ENCODE results near the gene TIMM22. TPM values are rescaled to one million over a fixed set of nuclear protein-coding genes. Genes with fewer than 3 reads are reported as not detected.

Gene TIMM22
- total RNA-seq, 1 donor from 2014 or later = 12.6 TPM

DNA sequence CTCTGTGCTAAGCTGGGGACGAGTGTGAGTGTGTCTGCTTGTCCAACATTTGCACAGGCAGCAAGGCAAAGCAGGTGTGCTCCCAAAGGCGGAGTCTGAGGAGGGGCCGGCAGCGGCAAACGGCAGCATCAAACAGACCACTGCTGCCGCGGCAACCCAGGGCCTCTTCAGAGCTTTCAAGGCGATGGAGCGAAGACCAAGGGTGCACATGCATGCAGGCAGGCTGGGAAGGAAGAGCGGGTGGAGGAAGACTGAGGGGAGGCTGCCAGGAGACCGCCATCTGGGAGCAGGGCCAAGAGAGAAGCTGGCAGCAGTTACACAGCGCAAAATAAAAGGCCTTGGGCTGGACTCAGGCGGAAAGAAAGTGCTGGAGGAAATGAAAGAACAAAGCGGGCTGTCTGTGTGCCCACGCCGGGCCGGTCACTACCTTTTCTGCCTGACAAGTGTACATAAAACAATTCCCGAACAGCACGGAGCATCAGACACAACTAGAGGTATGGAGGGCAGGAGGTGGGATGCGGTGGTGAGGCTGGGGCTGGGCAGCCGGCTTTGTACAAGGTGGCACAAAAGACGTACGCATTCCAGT, 8.5 kb downstream of the TIMM22 start:
- peaks cover 52% of the 10 kb centered on the region for H3K4me1 Mint-ChIP-seq (ENCODE audit: unreplicated experiment)
- peaks cover 24% of the 10 kb centered on the region for H3K36me3 Mint-ChIP-seq (ENCODE audit: unreplicated experiment)
- H3K27ac Mint-ChIP-seq (ENCODE audit: unreplicated experiment) = peak overlapping the region; percentile 23
- DNase-seq (ENCODE audit: extremely low spot score, unreplicated experiment) = no peak
- H3K9me3 Mint-ChIP-seq (ENCODE audit: unreplicated experiment) = no peaks in the 10 kb centered on the region
- H3K4me3 Mint-ChIP-seq (ENCODE audit: unreplicated experiment) = no peak overlapping the region
- H3K27me3 Mint-ChIP-seq (ENCODE audit: unreplicated experiment) = no peaks in the 10 kb centered on the region
- TF ChIP-seq CTCF (IDR thresholded peaks at IDR 0.05) = no peak

DNA sequence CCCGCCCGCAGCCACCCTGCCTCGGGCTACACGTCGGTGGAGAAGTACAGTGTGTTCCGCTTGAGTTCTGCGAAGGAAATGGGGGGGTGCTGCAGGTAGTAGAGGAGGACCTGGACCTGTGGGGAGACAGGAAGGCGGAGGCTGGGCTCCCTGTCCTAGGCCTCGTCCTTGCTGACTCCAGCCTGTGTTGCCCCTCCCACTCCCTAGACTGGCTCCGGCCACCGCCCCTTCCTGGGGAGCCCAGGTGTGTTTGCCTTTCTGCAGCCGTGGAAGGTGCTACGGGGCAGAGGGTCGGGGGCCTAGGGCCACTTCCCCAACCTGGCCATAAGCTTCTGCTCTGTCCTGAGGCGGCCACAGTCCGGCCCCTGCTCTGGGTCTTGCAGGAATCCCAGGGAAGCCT, 9.1 kb downstream of the TIMM22 start:
- H3K4me3 Mint-ChIP-seq (ENCODE audit: unreplicated experiment) = no peak overlapping the region
- peaks cover 18% of the 10 kb centered on the region for H3K36me3 Mint-ChIP-seq (ENCODE audit: unreplicated experiment)
- TF ChIP-seq CTCF (IDR thresholded peaks at IDR 0.05) = no peak
- no peaks in the 10 kb centered on the region for H3K9me3 Mint-ChIP-seq (ENCODE audit: unreplicated experiment)
- H3K27me3 Mint-ChIP-seq (ENCODE audit: unreplicated experiment) = no peaks in the 10 kb centered on the region
- no peak overlapping the region for H3K27ac Mint-ChIP-seq (ENCODE audit: unreplicated experiment)
- DNase-seq (ENCODE audit: extremely low spot score, unreplicated experiment) = no peak
- H3K4me1 Mint-ChIP-seq (ENCODE audit: unreplicated experiment) = peaks cover 46% of the 10 kb centered on the region

DNA sequence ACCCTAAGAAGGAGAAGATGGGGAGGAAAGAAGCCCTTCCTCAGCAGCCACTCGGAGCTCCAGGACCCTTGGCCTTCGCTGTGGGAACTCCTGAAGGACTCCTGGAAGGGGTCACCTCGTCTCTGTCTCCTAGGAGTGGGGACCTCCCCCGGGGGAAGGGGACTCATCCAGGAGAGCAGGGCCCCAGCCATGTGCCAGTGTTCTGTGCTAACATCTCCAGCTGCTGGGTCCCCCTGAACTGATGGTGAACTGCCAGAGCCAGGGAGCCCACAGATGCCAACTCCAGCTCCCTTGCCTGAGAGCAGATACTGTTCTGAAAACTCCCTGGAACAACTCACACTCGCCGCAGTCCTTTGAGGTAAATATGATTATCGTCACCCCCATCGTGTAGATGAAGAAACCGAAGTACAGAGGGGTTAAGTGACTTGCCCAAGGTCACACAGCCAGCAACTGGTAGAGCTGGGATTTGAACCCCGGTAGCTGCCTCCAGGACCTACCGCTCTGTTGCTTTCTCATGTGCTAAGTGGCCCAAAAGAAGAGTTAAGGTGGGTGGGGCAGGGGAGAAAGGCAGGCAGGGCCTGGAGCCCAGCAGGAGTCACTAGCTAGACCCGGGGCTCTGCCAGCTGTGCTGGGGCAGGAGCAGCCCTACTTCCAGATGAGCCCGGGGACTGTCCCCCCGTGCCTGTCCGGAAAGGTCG, 10.5 kb downstream of the TIMM22 start:
- H3K36me3 Mint-ChIP-seq (ENCODE audit: unreplicated experiment) = peaks cover 14% of the 10 kb centered on the region
- no peak overlapping the region for H3K4me3 Mint-ChIP-seq (ENCODE audit: unreplicated experiment)
- no peaks in the 10 kb centered on the region for H3K27me3 Mint-ChIP-seq (ENCODE audit: unreplicated experiment)
- peak overlapping the region; percentile 31 for H3K27ac Mint-ChIP-seq (ENCODE audit: unreplicated experiment)
- no peak for TF ChIP-seq CTCF (IDR thresholded peaks at IDR 0.05)
- no peak for DNase-seq (ENCODE audit: extremely low spot score, unreplicated experiment)
- peaks cover 32% of the 10 kb centered on the region for H3K4me1 Mint-ChIP-seq (ENCODE audit: unreplicated experiment)
- H3K9me3 Mint-ChIP-seq (ENCODE audit: unreplicated experiment) = no peaks in the 10 kb centered on the region

DNA sequence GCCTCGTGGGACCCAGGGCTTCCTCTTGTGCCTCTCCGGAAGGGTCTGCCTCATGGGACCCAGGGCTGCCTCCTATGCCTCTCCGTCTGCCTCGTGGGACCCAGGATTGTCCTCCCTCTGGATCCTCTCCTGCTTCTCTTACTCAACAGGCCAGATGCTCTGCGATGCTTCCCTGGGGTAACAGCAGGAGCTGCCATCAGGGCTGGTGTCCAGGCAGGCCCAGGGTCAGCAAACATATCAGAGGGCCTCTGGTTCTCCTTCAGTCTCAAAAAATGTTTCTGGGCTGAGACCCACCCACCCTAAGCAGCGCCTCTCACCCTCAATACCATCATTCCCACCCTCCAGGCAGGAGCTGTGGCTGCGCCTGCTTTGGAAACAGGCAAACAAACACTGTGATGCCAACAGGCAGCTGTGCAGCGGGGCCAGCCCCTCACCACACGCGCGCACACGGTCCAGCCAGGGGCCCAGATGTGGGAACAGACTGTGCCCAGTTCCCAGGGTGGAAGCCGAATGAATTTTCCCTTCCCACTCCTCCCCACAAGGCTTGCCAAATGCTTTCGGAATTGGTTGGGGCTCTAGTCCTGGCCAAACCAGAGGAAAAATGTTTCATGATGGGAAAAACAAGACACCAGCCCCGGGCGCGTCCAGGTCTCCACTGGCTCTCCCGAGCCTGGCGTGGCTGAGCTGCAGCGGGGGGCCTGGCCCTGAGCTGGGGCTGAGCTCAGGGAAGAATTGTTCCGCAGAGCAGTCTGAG, 11.3 kb downstream of the TIMM22 start:
- H3K4me1 Mint-ChIP-seq (ENCODE audit: unreplicated experiment) = peaks cover 25% of the 10 kb centered on the region
- TF ChIP-seq CTCF (IDR thresholded peaks at IDR 0.05) = no peak
- peaks cover 13% of the 10 kb centered on the region for H3K36me3 Mint-ChIP-seq (ENCODE audit: unreplicated experiment)

More for the DNA sequence above, 11.3 kb downstream of the TIMM22 start:
- DNase-seq (ENCODE audit: extremely low spot score, unreplicated experiment) = no peak
- Mint-ChIP-seq H3K9me3 (ENCODE audit: unreplicated experiment) (no peaks in the 10 kb centered on the region), H3K27me3 (ENCODE audit: unreplicated experiment) (no peaks in the 10 kb centered on the region), H3K4me3 (ENCODE audit: unreplicated experiment) (no peak overlapping the region), H3K27ac (ENCODE audit: unreplicated experiment) (no peak overlapping the region)
